CD4-positive, alpha-beta T cell (primary cell): ENCODE data around the gene FGR. TPM values are rescaled to one million over a fixed set of nuclear protein-coding genes. Genes with fewer than 3 reads are reported as not detected.

Experiments
- ATAC-seq: fragments of 200-7000 bp; cut with Tn5 transposase; one replicate; pipeline ENCODE4 v1.10.0; 2022; ENCODE audit warnings: mild to moderate bottlenecking; ENCODE audit not compliant: poor library complexity
- CTCF ChIA-PET: fragments of 350-600 bp; sonication (Branson Sonifier 250); formaldehyde crosslinking; loops from one replicate; lab custom pipeline; 2021; ENCODE audit warnings: antibody characterized with exemption, inconsistent platforms; lab: Charles Lee
- POLR2A ChIA-PET: fragments of 350-600 bp; sonication (Branson Sonifier 250); formaldehyde crosslinking; loops from one replicate; lab custom pipeline; 2021; ENCODE audit warnings: antibody characterized with exemption, inconsistent platforms; lab: Charles Lee
- DNase-seq, 14 experiments: peaks; one replicate each; pipeline ENCODE4 v3.0.0-alpha.2; 2013 to 2020; ENCODE audit warnings: mixed read lengths in 2 of 14
- H3K27ac ChIP-seq, 2 donors: one replicate each; pipeline versions ENCODE4 v1.5.1 to v1.7.0; 2013; ENCODE audit warnings: low read length in 2 of 2, low read depth in 1 of 2, mild to moderate bottlenecking in 1 of 2
- H3K27me3 ChIP-seq, 2 experiments: 1 replicate in 1 of 2; 2 replicates in 1 of 2; pipeline versions ENCODE4 v1.6.1 to v1.7.0; 2013; ENCODE audit warnings: low read length in 2 of 2, control low read depth in 1 of 2, mild to moderate bottlenecking in 1 of 2, moderate library complexity in 1 of 2; ENCODE audit not compliant: insufficient read depth in 2 of 2, control insufficient read depth in 1 of 2
- H3K36me3 ChIP-seq: one replicate; pipeline ENCODE4 v1.6.1; 2013; ENCODE audit warnings: low read length, control low read depth; ENCODE audit not compliant: insufficient read depth
- H3K4me1 ChIP-seq: one replicate; pipeline ENCODE4 v1.6.1; 2013; ENCODE audit warnings: low read length, control low read depth; ENCODE audit not compliant: insufficient read depth
- H3K4me3 ChIP-seq: one replicate; pipeline ENCODE4 v1.5.1; 2013; ENCODE audit warnings: mild to moderate bottlenecking, low read length, moderate library complexity
- H3K9me3 ChIP-seq, 2 experiments: 1 replicate in 1 of 2; 2 replicates in 1 of 2; pipeline versions ENCODE4 v1.6.1 to v1.7.0; 2013; ENCODE audit warnings: low read length in 2 of 2, mild to moderate bottlenecking in 2 of 2, control low read depth in 1 of 2, moderate library complexity in 1 of 2; ENCODE audit not compliant: control insufficient read depth in 1 of 2, insufficient read depth in 1 of 2
- H3K27ac Mint-ChIP-seq: one replicate; pipeline ENCODE4 v1.8.0; 2020; ENCODE audit warnings: mixed read lengths
- H3K27me3 Mint-ChIP-seq: one replicate; pipeline ENCODE4 v1.8.0; 2021; ENCODE audit warnings: mixed read lengths
- H3K36me3 Mint-ChIP-seq: one replicate; pipeline ENCODE4 v1.8.0; 2021; ENCODE audit warnings: low read depth, mixed read lengths
- H3K4me1 Mint-ChIP-seq: one replicate; pipeline ENCODE4 v1.8.0; 2021; ENCODE audit warnings: low read depth, mixed read lengths
- H3K4me3 Mint-ChIP-seq: one replicate; pipeline ENCODE4 v1.8.0; 2020; ENCODE audit warnings: mild to moderate bottlenecking, mixed read lengths
- H3K9me3 Mint-ChIP-seq: one replicate; pipeline ENCODE4 v1.8.0; 2020; ENCODE audit warnings: mixed read lengths
- intact Hi-C, 2 experiments: fragments of 100-400 bp; cut with DNase I in 1 of 2; cut with micrococcal nuclease in 1 of 2; formaldehyde crosslinking; loops; one replicate each; pipeline versions ENCODE4 v1.15.1 to v1.9.0; 2023 to 2025; cut with DNase I, micrococcal nuclease
- total RNA-seq, 174 experiments: library from RNA in 2 of 174; stranded (reverse) in 2 of 174; gene quantifications; one replicate each; pipeline ENCODE4 v1.2.3 and lab custom pipeline; 2021 to 2026
- TF ChIP-seq, protein P1 (sequence below): fragments of 200-600 bp; IDR thresholded peaks from one replicate; pipeline ENCODE4 v1.8.0; 2022; ENCODE audit warnings: antibody characterized with exemption, mild to moderate bottlenecking

The FGR gene
- total RNA-seq, 2 experiments from 2014 or later, result 3.0 to 3.2 TPM

DNA sequence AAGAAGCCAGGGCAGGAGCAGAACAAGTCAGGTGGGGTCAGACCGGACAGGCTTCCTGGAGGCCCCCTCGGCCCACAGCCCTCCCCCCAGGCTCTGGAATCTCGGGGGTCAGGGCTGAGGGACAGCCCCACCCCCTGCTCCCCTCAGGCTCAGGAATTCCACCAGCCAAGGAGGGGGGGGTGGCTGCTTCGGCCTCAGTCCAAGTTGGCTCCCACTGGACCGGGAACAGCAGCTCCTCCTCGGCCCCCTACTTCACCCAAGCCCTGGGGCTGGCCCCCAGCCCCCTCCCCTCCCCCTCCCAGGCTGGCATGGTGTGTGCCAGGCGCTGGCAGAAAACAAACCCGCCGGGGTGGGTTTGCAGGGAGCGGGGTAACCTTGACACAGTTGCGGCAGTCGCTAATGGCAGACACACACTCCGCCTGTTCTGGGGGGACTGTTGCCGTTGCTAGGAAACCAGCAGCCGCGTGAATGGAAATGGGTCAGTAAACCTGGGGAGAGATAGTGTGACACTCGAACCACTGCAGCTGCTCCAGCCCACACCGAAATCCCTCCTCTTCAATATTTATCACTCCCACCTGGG lies 63.5 kb downstream of the FGR start:
- Histone ChIP-seq H3K4me3 (no peak overlapping the region), H3K36me3 (no peaks in the 10 kb centered on the region), H3K27ac (no peak overlapping the region), H3K9me3 (no peaks in the 10 kb centered on the region), H3K4me1 (peaks cover 41% of the 10 kb centered on the region), H3K27me3 (peaks cover 0 to 5% of the 10 kb centered on the region in 2 experiments)
- ATAC-seq, result no peak
- intact Hi-C loops, result no loop called here
- Mint-ChIP-seq H3K4me3 (no peak overlapping the region), H3K27ac (no peak overlapping the region), H3K9me3 (no peaks in the 10 kb centered on the region), H3K36me3 (no peaks in the 10 kb centered on the region), H3K27me3 (peaks cover under 1% of the 10 kb centered on the region), H3K4me1 (peaks cover 55% of the 10 kb centered on the region)
- ChIA-PET CTCF (interaction anchor here (6.3 kb wide), 1 partner anchor 15 kb away, joined by 56 read pairs; no protein-coding TSS in a partner anchor), POLR2A (interaction anchor here (1.3 kb wide), 1 partner anchor 91 kb away, joined by 4 read pairs; no protein-coding TSS in a partner anchor)
- TF ChIP-seq, protein P1, sequence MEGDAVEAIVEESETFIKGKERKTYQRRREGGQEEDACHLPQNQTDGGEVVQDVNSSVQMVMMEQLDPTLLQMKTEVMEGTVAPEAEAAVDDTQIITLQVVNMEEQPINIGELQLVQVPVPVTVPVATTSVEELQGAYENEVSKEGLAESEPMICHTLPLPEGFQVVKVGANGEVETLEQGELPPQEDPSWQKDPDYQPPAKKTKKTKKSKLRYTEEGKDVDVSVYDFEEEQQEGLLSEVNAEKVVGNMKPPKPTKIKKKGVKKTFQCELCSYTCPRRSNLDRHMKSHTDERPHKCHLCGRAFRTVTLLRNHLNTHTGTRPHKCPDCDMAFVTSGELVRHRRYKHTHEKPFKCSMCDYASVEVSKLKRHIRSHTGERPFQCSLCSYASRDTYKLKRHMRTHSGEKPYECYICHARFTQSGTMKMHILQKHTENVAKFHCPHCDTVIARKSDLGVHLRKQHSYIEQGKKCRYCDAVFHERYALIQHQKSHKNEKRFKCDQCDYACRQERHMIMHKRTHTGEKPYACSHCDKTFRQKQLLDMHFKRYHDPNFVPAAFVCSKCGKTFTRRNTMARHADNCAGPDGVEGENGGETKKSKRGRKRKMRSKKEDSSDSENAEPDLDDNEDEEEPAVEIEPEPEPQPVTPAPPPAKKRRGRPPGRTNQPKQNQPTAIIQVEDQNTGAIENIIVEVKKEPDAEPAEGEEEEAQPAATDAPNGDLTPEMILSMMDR, result no peak
- no peak for DNase-seq

DNA sequence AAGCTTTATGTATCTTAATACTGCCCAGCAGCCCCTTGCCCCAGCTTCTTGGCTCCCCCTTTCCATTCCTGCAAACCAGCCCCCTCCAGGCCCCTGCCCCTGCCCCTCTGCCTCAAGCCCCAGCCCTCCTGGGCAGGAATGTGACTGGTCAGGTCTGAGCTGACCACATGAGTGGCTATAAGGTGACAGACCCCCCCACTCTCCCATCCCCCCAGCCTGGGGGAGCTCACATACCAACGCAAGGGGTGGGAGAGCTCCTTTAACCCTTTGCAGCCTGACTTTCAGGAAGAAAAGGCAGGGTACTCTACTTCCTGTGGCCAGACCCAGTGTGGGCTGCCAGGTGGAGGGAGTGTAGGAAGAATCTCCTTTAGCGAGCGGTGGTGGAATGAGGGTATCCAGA lies 64.2 kb downstream of the FGR start:
- ChIA-PET POLR2A (interaction anchor here (1.3 to 2.6 kb wide), 3 partner anchors 33 to 132 kb away, joined by 3 to 8 read pairs (median 4); partner anchors contain the start of gene AHDC1), CTCF (interaction anchor here (1.0 to 6.3 kb wide), 3 partner anchors 14 to 99 kb away, joined by 3 to 72 read pairs (median 56); partner anchors contain the start of gene AHDC1)
- intact Hi-C loops, result no loop called here
- Mint-ChIP-seq H3K4me3 (no peak overlapping the region), H3K4me1 (peaks cover 56% of the 10 kb centered on the region), H3K27me3 (no peaks in the 10 kb centered on the region), H3K9me3 (no peaks in the 10 kb centered on the region), H3K36me3 (no peaks in the 10 kb centered on the region), H3K27ac (peak overlapping the region; percentile 3)
- Histone ChIP-seq H3K27me3 (no peaks in the 10 kb centered on the region), H3K36me3 (no peaks in the 10 kb centered on the region), H3K27ac (no peak overlapping the region), H3K4me1 (peaks cover 36% of the 10 kb centered on the region), H3K4me3 (no peak overlapping the region), H3K9me3 (no peaks in the 10 kb centered on the region)
- DNase-seq (no peak), ATAC-seq (no peak)
- TF ChIP-seq, protein P1, result no peak

DNA sequence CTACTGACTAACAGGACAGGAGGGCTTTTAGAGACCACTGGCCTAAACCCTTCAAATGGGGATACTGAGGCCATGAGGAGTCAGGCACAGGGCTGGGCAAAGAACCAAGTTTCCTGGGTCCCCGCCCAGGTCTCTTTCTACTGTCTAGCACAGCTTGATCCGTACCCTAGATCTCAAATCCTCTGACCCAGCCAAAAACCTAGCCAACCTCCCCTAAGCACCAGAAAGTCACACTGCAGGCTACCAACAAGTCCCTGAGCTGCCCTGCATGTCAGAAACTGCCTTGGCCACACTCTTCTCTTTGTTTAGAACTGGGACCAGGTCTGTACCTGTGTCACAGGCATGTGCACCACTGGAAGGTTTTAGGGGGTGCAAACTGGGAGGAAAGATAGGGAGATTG lies 64.6 kb downstream of the FGR start:
- no peaks in the 10 kb centered on the region for H3K27me3 Mint-ChIP-seq
- H3K27ac Mint-ChIP-seq, result peak overlapping the region; percentile 3
- Histone ChIP-seq H3K27me3 (no peaks in the 10 kb centered on the region), H3K27ac (no peak overlapping the region), H3K9me3 (no peaks in the 10 kb centered on the region), H3K4me3 (no peak overlapping the region), H3K4me1 (peaks cover 36% of the 10 kb centered on the region), H3K36me3 (no peaks in the 10 kb centered on the region)
- DNase-seq (no peak), ATAC-seq (no peak)
- TF ChIP-seq, protein P1, result no peak
- H3K9me3 Mint-ChIP-seq, result no peaks in the 10 kb centered on the region
- POLR2A ChIA-PET, result interaction anchor here (1.4 to 2.6 kb wide), 2 partner anchors 34 to 131 kb away, joined by 3 to 8 read pairs; partner anchors contain the start of gene AHDC1
- CTCF ChIA-PET, result interaction anchor here (1.0 to 6.3 kb wide), 3 partner anchors 13 to 99 kb away, joined by 3 to 72 read pairs (median 56); partner anchors contain the start of gene AHDC1
- H3K36me3 Mint-ChIP-seq, result no peaks in the 10 kb centered on the region
- intact Hi-C loops, result no loop called here
- peaks cover 58% of the 10 kb centered on the region for H3K4me1 Mint-ChIP-seq
- H3K4me3 Mint-ChIP-seq, result peak overlapping the region; percentile 20
